ENCODE measurements around the gene KIF2A. TPM values are rescaled to one million over a fixed set of nuclear protein-coding genes. Genes with fewer than 3 reads are reported as not detected.

The KIF2A gene
- total RNA-seq, 1 experiment from 2014 or later: 86.1 TPM

DNA sequence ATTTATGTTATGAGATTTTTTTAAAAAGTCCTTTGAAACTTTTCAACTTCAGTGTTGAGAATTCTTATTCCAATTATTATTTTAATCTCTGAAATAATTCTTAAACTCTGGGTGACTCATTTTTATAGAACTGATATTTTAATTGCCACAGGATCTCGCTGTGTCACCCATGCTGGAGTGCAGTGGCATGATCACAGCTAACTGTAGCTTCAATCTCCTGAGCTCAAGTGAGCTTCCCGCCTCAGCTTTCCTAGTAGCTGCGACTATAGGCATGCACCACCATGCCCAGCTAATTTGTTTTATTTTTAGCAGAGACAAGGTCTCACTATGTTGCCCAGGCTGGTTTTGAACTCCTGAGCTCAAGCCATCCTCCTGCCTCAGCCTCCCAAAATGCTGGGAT lies 56.7 kb downstream of the KIF2A start:
- Mint-ChIP-seq H3K36me3 (ENCODE audit: insufficient read depth in 1 of 3, low read depth in 3 of 3) (peaks cover 17 to 62% (median 51%) of the 10 kb centered on the region in 3 experiments; a peak in 6 of 7 replicates), H3K4me1 (no peaks in the 10 kb centered on the region), H3K27ac (no peak overlapping the region), H3K9me3 (no peaks in the 10 kb centered on the region), H3K27me3 (ENCODE audit: low read depth) (no peaks in the 10 kb centered on the region), H3K4me3 (no peak overlapping the region)
- no peak overlapping the region for H3K18ac ChIP-seq (ENCODE audit: insufficient read length, low read depth, low read length)
- no peaks in the 10 kb centered on the region for H3K79me2 ChIP-seq (ENCODE audit: insufficient read depth, low read length)
- no peak overlapping the region for H2BK12ac ChIP-seq (ENCODE audit: insufficient read length, low read depth, low read length)
- TF ChIP-seq, protein P1, sequence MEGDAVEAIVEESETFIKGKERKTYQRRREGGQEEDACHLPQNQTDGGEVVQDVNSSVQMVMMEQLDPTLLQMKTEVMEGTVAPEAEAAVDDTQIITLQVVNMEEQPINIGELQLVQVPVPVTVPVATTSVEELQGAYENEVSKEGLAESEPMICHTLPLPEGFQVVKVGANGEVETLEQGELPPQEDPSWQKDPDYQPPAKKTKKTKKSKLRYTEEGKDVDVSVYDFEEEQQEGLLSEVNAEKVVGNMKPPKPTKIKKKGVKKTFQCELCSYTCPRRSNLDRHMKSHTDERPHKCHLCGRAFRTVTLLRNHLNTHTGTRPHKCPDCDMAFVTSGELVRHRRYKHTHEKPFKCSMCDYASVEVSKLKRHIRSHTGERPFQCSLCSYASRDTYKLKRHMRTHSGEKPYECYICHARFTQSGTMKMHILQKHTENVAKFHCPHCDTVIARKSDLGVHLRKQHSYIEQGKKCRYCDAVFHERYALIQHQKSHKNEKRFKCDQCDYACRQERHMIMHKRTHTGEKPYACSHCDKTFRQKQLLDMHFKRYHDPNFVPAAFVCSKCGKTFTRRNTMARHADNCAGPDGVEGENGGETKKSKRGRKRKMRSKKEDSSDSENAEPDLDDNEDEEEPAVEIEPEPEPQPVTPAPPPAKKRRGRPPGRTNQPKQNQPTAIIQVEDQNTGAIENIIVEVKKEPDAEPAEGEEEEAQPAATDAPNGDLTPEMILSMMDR (conservative IDR thresholded peaks at IDR 0.05): no peak
- no peaks in the 10 kb centered on the region for H4K20me1 ChIP-seq (ENCODE audit: control insufficient read depth, insufficient read depth, insufficient read length)
- WGBS (ENCODE audit: extremely low coverage, insufficient read length, low lambda C conversion rate): no CpG with 5 or more reads among the region's 3 CpGs
- no peak overlapping the region for H2AK5ac ChIP-seq (ENCODE audit: insufficient read length, low read length)
- H4K91ac ChIP-seq (ENCODE audit: insufficient read length, low read depth, low read length): no peak overlapping the region
- H2BK20ac ChIP-seq (ENCODE audit: low read depth, low read length, poor library complexity, severe bottlenecking): no peak overlapping the region
- H4K5ac ChIP-seq (ENCODE audit: insufficient read length, low read depth, low read length): no peak overlapping the region
- H3K23ac ChIP-seq (ENCODE audit: insufficient read length, low read depth, low read length): no peak overlapping the region
- H4K8ac ChIP-seq (replicated peaks; ENCODE audit: insufficient read length, low read depth, low read length): no peak overlapping the region
- no peak overlapping the region for H2BK15ac ChIP-seq (ENCODE audit: low read depth, low read length)
- no peak overlapping the region for H2AFZ ChIP-seq (ENCODE audit: low read length)
- H3K27me3 ChIP-seq (ENCODE audit: insufficient read depth, low read length): no peaks in the 10 kb centered on the region
- no peak overlapping the region for H2BK120ac ChIP-seq (ENCODE audit: low read depth, low read length, poor library complexity, severe bottlenecking)
- H3K56ac ChIP-seq (ENCODE audit: insufficient read length, low read depth, low read length): no peak overlapping the region
- H3K14ac ChIP-seq (ENCODE audit: insufficient read depth, low read length): no peak overlapping the region
- H3K9ac ChIP-seq (ENCODE audit: extremely low read depth, insufficient read length, low read length): no peak overlapping the region
- no peak overlapping the region for H3T11ph ChIP-seq (ENCODE audit: low read length)
- no peaks in the 10 kb centered on the region for H3K4me1 ChIP-seq (ENCODE audit: insufficient read depth, low read length)
- H3K4ac ChIP-seq (ENCODE audit: low read depth, low read length): no peak overlapping the region
- no peak overlapping the region for H3K4me2 ChIP-seq (ENCODE audit: insufficient read depth, insufficient read length, low read length)
- no peaks in the 10 kb centered on the region for H3K79me1 ChIP-seq (ENCODE audit: insufficient read depth, low read depth, low read length, poor library complexity, severe bottlenecking)
- H3K23me2 ChIP-seq (ENCODE audit: insufficient read length, low read depth, low read length, poor library complexity, severe bottlenecking): no peaks in the 10 kb centered on the region
- H3K9me3 ChIP-seq (ENCODE audit: control insufficient read depth, low read depth, low read length): no peaks in the 10 kb centered on the region
- no peak overlapping the region for H3K27ac ChIP-seq (ENCODE audit: insufficient read length, low read depth, low read length)
- H2BK5ac ChIP-seq (ENCODE audit: insufficient read length, low read length): no peak overlapping the region
- no peak for DNase-seq

Measured in H9 (cell line).